GM12874 (cell line): Measurements from ENCODE around the gene P4HB.

Experiments used
- CTCF ChIP-seq: IDR thresholded peaks from 2 replicates; pipeline ENCODE4 v1.5.1; 2011; ENCODE audit warnings: low read depth, mild to moderate bottlenecking, control low read depth, low read length, moderate library complexity; ENCODE audit not compliant: insufficient read depth

P4HB gene

GRCh38 chr17:81817758-81818147 is 42.6 kb downstream of the P4HB start:
- TF ChIP-seq CTCF = no peak

- TF ChIP-seq CTCF = no peak
These were observed 44.7 kb downstream of the P4HB start for GRCh38 chr17:81815646-81815986.

- no peak for TF ChIP-seq CTCF
These were observed 45.3 kb downstream of the P4HB start for GRCh38 chr17:81814748-81815645.

- no peak for TF ChIP-seq CTCF
These were observed 46.3 kb downstream of the P4HB start for GRCh38 chr17:81813861-81814683.

- no peak for TF ChIP-seq CTCF
These were observed 47.0 kb downstream of the P4HB start for GRCh38 chr17:81813371-81813684.

- no peak for TF ChIP-seq CTCF
These were observed 47.6 kb downstream of the P4HB start for GRCh38 chr17:81812571-81813370.
